ENCODE data around the gene ODAD4.

- TF ChIP-seq CTCF (IDR thresholded peaks at IDR 0.05) (no peak), POLR2A (IDR thresholded peaks at IDR 0.05) (no peak)
These were observed 43.6 kb downstream of the ODAD4 start for GRCh38 chr17:41974031-41974430.
